ENCODE results near the gene PFKP.

GRCh38 chr10:3102720-3103427 is 35.5 kb downstream of the PFKP start:
- TF ChIP-seq, protein P1, sequence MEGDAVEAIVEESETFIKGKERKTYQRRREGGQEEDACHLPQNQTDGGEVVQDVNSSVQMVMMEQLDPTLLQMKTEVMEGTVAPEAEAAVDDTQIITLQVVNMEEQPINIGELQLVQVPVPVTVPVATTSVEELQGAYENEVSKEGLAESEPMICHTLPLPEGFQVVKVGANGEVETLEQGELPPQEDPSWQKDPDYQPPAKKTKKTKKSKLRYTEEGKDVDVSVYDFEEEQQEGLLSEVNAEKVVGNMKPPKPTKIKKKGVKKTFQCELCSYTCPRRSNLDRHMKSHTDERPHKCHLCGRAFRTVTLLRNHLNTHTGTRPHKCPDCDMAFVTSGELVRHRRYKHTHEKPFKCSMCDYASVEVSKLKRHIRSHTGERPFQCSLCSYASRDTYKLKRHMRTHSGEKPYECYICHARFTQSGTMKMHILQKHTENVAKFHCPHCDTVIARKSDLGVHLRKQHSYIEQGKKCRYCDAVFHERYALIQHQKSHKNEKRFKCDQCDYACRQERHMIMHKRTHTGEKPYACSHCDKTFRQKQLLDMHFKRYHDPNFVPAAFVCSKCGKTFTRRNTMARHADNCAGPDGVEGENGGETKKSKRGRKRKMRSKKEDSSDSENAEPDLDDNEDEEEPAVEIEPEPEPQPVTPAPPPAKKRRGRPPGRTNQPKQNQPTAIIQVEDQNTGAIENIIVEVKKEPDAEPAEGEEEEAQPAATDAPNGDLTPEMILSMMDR (IDR thresholded peaks at IDR 0.05; ENCODE audit: low read length) = no peak
- no peak for TF ChIP-seq EZH2 (optimal IDR thresholded peaks at IDR 0.05; ENCODE audit: low read depth, low read length)
- no peak for TF ChIP-seq EZH2phosphoT487 (IDR thresholded peaks at IDR 0.05; ENCODE audit: low read length)

All from MM.1S (cell line).